GM19372 (cell line): Measurements from ENCODE around the gene JMJD6.
"Not testable (repeated sequence)": the region's sequence is repeated elsewhere in the genome, so short reads cannot be mapped to it uniquely, and the experiment has no call there.

Source experiments
- ATAC-seq: cut with Tn5 transposase; IDR thresholded peaks from one replicate; pipeline ENCODE4 v1.9.1; 2021; ENCODE audit warnings: mild to moderate bottlenecking, low read depth, moderate library complexity; ENCODE audit not compliant: unreplicated experiment

The JMJD6 gene

GRCh38 chr17:76726231-76726775, at the start of gene JMJD6:
TSS of gene JMJD6 (minus strand) at chr17:76726606. CDS start at chr17:76726475, 131 bp downstream.
- ATAC-seq: peak; percentile 73

DNA sequence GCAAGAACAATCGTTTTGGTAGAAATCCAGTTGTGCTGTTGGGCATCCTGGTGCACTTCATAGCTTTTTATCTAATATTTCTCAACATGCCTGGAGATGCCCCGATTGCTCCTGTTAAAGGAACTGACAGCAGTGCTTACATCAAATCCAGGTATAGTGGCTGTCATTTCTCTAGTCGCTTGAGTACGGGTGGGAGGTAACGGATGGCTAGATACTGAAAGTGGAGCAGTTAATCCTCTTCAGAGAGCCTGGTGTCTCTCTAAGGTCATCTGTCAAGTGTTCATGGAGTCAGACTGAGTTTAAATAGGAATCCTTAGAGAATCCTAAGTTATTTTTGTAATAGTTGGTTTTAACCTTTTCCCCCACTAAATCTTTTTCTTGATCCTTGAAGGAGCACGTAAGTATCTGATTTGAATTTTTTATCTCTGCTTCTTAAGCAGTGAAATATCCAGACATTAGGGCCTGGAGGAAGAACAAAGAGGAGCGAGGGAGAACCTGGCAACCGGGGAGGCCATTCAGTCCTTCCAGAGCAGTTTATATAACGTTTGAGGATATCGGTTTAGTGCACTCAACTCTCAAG, 48.7 kb upstream of the JMJD6 start:
- no peak for ATAC-seq

- no peak for ATAC-seq
These were observed 46.6 kb upstream of the JMJD6 start for GRCh38 chr17:76772842-76773525.

GRCh38 chr17:76758570-76758969, 32.2 kb upstream of the JMJD6 start:
- ATAC-seq: no peak

GRCh38 chr17:76757256-76757655, 30.9 kb upstream of the JMJD6 start:
- no peak for ATAC-seq

DNA sequence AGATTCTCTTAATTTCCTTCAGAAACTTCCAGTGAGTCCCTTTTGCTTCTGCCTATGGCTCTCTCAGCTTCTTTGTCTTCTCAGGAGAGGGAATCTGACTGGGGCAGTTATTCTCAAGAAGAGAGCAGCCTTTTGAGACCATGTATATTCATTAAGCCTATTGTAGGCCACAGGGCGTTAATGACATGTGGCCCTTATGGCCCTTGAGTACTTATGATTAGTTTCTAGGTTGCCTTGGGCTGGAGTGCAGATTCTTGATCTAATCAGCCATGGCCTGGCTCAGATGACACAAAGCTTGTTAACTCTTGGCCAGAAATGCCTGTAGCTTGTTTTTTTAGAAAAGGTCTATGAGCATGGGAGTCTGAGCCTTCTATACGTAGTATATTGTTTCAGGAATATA, 28.9 kb upstream of the JMJD6 start:
- no peak for ATAC-seq

DNA sequence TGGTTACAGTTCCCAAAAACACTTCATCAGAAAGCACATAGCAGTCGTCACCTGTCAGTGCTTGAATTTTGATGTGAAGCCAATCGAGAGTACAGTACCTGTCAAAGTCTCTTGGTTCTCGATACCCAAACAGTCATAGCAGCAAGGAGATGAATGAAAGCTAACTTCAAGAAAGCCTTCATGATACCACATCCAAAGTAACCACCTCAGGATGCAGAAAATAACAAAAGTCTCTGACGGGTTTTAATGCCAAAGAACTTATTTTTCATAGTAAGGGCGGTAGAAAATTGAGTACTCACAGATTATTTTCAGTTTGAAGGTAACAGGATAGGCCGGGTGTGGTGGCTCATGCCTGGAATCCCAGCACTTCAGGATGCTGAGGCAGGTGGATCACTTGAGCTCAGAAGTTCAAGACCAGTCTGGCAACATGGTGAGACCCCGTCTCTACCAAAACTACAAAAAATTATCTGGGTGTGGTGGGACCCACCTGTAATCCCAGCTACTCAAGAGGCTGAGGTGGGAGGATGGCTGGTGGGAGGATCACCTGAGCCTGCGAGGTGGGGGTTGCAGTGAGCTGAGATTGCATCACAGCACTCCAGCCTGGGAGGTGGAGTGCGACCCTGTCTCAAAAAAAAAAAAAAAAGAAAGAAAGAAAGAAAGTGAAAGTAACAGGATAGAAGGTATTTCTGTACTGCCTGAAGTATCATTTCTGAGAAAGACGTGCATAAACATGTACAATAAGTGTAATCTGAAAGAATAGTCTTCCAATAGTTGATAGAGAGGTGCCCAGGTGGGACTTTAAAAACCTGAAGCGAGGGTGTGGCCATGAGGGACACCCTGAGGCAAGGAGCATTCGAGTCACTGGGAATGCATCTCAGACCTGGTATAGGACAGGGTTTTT, 26.9 kb upstream of the JMJD6 start:
- ATAC-seq: no peak

GRCh38 chr17:76752006-76752405, 25.6 kb upstream of the JMJD6 start:
- no peak for ATAC-seq

- ATAC-seq: no peak
These were observed 25.1 kb upstream of the JMJD6 start for GRCh38 chr17:76751416-76751993.

- ATAC-seq: no peak
These were observed 22.3 kb upstream of the JMJD6 start for GRCh38 chr17:76748657-76749056.

- ATAC-seq: no peak
These were observed 21.4 kb upstream of the JMJD6 start for GRCh38 chr17:76747716-76748363.

DNA sequence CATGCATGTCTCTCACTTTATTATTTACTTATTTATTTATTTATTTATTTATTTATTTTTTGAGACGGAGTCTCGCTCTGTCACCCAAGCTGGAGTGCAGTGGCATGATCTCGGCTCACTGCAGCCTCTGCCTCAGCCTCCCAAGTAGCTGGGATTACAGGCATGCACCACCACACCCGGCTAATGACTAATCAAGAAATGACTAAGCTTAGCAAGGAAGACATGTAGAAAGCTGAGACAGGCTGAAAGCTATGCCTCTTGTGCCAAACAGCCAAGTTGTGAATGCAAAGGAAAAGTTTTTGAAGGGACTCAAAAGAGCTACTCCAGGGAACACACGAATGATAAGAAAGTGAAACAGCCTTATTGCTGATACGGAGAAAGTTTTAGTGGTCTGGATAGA, 19.4 kb upstream of the JMJD6 start:
- not testable (repeated sequence) for ATAC-seq

DNA sequence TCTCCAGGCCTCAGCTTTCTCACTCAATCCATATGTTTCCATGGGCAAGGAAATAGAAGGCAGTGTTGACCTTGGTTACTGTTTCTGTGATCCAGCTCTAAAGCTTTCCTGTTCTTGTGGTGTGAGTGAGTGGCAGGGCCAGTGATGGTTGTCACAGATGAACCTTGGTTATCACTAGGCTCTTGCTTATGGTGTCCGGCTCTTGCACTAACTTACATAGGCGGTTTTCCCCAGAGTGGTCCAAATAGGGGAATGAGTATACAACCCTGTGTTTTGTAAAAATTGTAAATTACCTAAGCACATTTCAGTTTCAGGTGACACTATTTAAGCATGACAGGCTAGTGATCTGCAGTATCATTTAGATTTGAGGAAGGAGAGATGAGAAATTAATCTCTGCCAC, 18.3 kb upstream of the JMJD6 start:
- no peak for ATAC-seq

DNA sequence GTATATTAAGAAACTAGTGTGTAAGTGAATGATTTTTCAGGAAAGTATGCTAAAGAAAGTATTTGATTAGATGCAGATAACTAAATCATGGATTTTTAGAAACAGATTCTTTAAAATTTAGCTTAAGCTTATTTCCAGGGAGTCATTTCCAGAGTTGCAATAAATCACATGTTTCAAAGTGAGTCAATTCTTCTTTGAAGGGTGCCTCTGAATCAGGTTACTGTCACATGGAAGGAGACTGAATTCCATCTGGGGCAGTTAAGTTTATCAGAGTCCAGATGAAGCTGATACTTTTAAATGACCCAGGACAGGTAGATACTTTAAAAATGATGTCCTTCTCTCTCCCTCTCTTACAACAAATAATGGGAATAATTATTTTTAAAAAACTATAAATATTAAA, 16.6 kb upstream of the JMJD6 start:
- no peak for ATAC-seq

- no peak for ATAC-seq
These were observed 14.1 kb upstream of the JMJD6 start for GRCh38 chr17:76740329-76741118.

DNA sequence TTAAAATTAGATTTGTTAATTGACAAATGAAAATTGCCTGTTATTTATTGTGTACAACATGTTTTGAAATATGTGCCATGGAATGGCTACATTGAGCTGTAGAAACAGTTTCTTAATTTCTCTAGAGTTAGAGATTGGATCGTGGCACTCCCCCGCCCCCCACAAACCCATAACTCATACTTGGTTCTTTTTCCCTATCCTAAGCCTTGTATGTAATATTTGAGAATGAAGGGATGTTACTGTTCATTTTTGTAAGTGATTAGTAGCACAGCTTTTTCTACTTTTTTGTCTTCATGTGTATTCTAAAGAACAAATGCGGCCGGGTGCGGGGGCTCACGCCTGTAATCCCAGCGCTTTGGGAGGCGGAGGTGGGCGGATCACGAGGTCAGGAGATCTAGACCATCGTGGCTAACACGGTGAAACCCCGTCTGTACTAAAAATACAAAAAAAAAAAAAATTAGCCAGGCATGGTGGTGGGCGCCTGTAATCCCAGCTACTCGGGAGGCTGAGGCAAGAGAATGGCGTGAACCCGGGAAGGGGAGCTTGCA, 13.2 kb upstream of the JMJD6 start:
- not testable (repeated sequence) for ATAC-seq

- ATAC-seq: no peak
These were observed 12.1 kb upstream of the JMJD6 start for GRCh38 chr17:76738468-76738850.

DNA sequence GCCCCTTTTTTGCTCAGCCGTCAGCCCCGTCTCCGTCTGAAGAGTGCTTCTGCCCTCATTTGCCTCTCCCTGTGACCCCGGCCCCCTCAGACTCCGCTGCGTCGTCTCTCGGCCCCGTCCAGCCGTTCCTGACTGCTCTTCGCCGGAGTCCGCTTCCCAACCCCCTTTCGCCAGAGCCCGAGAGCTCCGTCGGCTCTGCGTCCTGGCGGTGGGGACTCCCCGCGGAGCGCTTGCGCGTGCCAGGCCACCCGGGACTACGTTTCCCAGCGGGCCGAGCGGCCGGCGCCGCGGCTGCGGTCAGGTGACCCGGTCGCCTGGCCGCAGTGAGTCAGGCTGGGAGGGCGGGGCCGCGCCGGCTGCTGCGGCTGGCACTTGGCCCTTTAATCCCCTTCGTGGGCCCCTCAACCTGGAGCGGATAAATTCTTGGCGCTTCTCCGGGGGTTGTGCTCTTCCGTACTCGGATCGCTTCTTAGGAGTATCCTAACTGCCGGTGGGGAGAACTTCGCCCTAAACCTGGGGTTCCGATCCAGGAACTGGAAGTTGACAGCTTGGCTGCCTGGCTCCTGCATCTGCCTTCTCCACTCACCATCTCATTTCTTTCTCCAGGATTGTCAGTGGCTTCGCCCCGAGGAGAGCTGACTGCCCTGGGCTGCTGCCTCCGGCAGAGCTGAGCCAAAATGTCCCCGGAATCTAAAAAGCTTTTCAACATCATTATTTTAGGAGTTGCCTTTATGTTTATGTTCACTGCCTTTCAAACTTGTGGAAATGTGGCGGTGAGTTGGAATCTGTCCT, 11.5 kb upstream of the JMJD6 start, which contains the start of gene MFSD11:
Gene MFSD11, plus strand, starts transcription at position 444 of the 792 bp plus-strand sequence. Its CDS starts 234 bp downstream, at position 678.
- peak; percentile 42 for ATAC-seq
